RWPE2 (cell line): ENCODE data around the gene AGMAT.

ENCODE experiments used
- ATAC-seq: fragments of 200-7000 bp; cut with Tn5 transposase; 3 replicates; pipeline ENCODE4 v1.9.1; 2021; ENCODE audit warnings: low read depth
- DNase-seq: peaks from one replicate; pipeline ENCODE4 v3.0.0-alpha.2; 2020; ENCODE audit warnings: low spot score
- H3K27ac ChIP-seq: fragments of 450-650 bp; 2 replicates; pipeline ENCODE4 v1.5.1; 2017; ENCODE audit warnings: mild to moderate bottlenecking; ENCODE audit not compliant: poor library complexity, severe bottlenecking
- H3K27me3 ChIP-seq: fragments of 250-450 bp; sonication (Bioruptor Pico); 2 replicates; pipeline ENCODE4 v1.5.1; 2021; ENCODE audit warnings: mild to moderate bottlenecking, moderate library complexity; ENCODE audit not compliant: insufficient read depth, poor library complexity, severe bottlenecking
- H3K36me3 ChIP-seq: fragments of 250-450 bp; sonication (Bioruptor Pico); 2 replicates; pipeline ENCODE4 v1.5.1; 2020; ENCODE audit warnings: low read depth, mild to moderate bottlenecking, moderate library complexity
- H3K4me1 ChIP-seq: fragments of 250-450 bp; sonication (Bioruptor Pico); 2 replicates; pipeline ENCODE4 v1.5.1; 2021; ENCODE audit warnings: mild to moderate bottlenecking, moderate library complexity; ENCODE audit not compliant: insufficient read depth, poor library complexity, severe bottlenecking
- H3K4me3 ChIP-seq: fragments of 250-450 bp; sonication (Bioruptor Pico); 2 replicates; pipeline ENCODE4 v1.5.1; 2021; ENCODE audit warnings: mild to moderate bottlenecking, moderate library complexity; ENCODE audit not compliant: severe bottlenecking
- H3K9me3 ChIP-seq: fragments of 250-450 bp; sonication (Bioruptor Pico); 2 replicates; pipeline ENCODE4 v1.5.1; 2021; ENCODE audit warnings: mild to moderate bottlenecking, moderate library complexity; ENCODE audit not compliant: severe bottlenecking
- CTCF ChIP-seq: fragments of 450-650 bp; IDR thresholded peaks from one replicate; pipeline ENCODE4 v1.5.1; 2017; ENCODE audit warnings: mild to moderate bottlenecking, moderate library complexity; ENCODE audit not compliant: poor library complexity, severe bottlenecking

The AGMAT gene

GRCh38 chr1:15526490-15527339, 58.1 kb downstream of the AGMAT start, which contains the start of gene DNAJC16:
DNAJC16 (plus strand) TSS chr1:15526848; CDS start chr1:15529106, 2,258 bp downstream.
- DNase-seq: peak; percentile 100
- peak; percentile 76 for ATAC-seq
- Histone ChIP-seq H3K27ac (peak within 1 kb of the TSS; percentile 57), H3K4me3 (peak within 1 kb of the TSS; percentile 61), H3K27me3 (no peaks in the 10 kb centered on the region), H3K36me3 (peaks cover 24% of the 10 kb centered on the region; the same call in 1 of the 2 replicates), H3K4me1 (no peaks in the 10 kb centered on the region), H3K9me3 (no peaks in the 10 kb centered on the region)
- TF ChIP-seq CTCF: peak; percentile 47

- H3K4me3 ChIP-seq: peak overlapping the region; percentile 61
- H3K27me3 ChIP-seq: no peaks in the 10 kb centered on the region
- no peak for ATAC-seq
- DNase-seq: no peak
- no peak for TF ChIP-seq CTCF
- peaks cover 17% of the 10 kb centered on the region; the same call in 1 of the 2 replicates for H3K36me3 ChIP-seq
- no peaks in the 10 kb centered on the region for H3K9me3 ChIP-seq
- H3K27ac ChIP-seq: peak overlapping the region; percentile 57
- no peaks in the 10 kb centered on the region for H3K4me1 ChIP-seq
Observed at GRCh38 chr1:15526021-15526489, 58.8 kb downstream of the AGMAT start.

GRCh38 chr1:15525050-15526020, 59.5 kb downstream of the AGMAT start:
- ATAC-seq (peak; percentile 26), DNase-seq (peak; percentile 99)
- Histone ChIP-seq H3K9me3 (no peaks in the 10 kb centered on the region), H3K4me3 (peak overlapping the region; percentile 61), H3K36me3 (peaks cover 12% of the 10 kb centered on the region; the same call in 1 of the 2 replicates), H3K27me3 (no peaks in the 10 kb centered on the region), H3K4me1 (no peaks in the 10 kb centered on the region), H3K27ac (peak overlapping the region; percentile 57)
- no peak for TF ChIP-seq CTCF

- H3K36me3 ChIP-seq: peaks cover 9% of the 10 kb centered on the region; the same call in 1 of the 2 replicates
- ATAC-seq (peak; percentile 22), DNase-seq (peak; percentile 98)
- no peak for TF ChIP-seq CTCF
- H3K27ac ChIP-seq: peak overlapping the region; percentile 57
- no peaks in the 10 kb centered on the region for H3K27me3 ChIP-seq
- no peaks in the 10 kb centered on the region for H3K9me3 ChIP-seq
- no peaks in the 10 kb centered on the region for H3K4me1 ChIP-seq
- H3K4me3 ChIP-seq: peak overlapping the region; percentile 55
Observed at GRCh38 chr1:15524283-15525049, 60.4 kb downstream of the AGMAT start.
